GM19397 (cell line): Measurements from ENCODE around the gene CHKA.

Experiments
- ATAC-seq: cut with Tn5 transposase; IDR thresholded peaks from one replicate; pipeline ENCODE4 v1.9.1; 2021; ENCODE audit warnings: mild to moderate bottlenecking, moderate library complexity; ENCODE audit not compliant: unreplicated experiment

The CHKA gene

DNA sequence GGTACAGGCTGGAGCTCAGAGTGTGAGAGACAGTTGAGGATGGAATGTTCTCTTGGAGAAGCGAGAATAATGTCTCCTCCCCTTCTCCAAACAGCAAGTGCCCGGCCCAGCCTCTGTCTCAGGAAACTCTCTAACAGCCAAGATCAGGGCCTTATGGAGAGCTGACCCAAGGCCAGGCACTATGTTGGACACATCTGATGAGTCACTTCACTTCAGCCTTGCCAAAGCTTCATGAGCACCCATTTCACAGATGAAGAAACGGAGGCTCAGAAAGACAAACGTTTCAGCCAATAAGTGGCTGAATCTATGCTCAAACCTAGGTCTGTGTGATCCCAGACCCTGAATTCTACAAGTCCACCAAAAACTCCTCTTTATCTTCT lies 22.1 kb upstream of the CHKA start:
- ATAC-seq, result no peak

DNA sequence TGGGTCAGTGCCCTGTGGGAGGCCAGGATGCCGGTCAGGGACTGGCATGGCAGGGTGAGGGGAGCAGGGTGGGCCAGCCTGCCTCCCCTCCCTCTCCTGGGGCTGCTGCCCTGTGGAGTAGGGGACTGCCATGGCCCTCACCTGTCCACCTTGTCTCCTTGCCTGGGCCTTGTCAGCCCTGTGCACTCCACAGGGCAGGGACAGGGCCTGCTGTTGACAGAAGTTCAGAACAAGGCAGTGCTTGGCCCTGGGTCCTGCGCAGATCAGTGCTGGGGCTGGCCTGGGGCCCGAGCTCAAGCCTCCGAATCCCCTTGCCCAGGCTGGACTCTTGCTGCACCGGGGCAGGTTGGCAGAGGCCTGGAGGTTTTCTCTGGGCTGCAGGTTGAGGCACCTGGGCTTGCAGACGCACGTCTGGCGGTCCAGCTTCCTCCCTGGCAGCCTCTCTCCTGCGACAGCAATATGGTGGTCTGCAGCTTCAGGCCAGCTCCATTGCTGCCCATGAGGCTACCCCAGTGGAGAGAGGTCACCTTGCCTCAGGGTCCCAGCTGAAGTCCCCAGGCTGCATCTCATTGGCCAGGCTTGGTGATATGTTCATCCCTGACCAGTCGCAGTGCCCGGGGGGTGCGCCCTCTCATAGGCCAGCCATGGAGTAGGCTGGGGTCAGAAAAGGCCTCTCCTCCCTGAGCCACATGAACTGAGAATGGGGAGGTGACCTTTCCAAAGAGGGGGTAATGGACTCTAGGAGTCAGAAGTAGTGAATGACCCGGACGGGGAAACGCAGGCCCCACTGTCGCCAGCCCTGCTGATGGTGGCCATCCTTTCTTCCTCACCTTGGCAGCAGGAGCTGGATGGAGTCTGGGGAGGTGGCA lies 21.5 kb upstream of the CHKA start:
- ATAC-seq, result no peak

DNA sequence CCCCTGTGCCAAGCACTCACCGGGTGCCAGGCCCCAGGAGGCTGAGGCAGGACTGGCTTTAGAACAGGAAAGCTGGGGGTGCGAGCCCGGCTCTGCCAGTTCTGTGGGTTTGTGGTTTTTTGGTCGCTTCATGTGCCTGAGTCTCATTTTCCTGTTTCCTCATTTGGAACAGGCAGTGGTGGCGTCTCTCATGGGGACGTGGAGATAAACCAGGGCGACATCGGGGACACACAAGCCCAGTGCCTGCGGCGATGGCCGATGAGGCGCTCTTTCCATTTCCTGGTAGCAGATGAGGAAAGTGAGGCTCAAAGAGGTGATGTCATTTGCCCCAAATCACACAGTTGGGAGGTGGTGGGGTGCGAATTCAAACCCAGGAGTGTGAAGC lies 20.8 kb upstream of the CHKA start:
- no peak for ATAC-seq

DNA sequence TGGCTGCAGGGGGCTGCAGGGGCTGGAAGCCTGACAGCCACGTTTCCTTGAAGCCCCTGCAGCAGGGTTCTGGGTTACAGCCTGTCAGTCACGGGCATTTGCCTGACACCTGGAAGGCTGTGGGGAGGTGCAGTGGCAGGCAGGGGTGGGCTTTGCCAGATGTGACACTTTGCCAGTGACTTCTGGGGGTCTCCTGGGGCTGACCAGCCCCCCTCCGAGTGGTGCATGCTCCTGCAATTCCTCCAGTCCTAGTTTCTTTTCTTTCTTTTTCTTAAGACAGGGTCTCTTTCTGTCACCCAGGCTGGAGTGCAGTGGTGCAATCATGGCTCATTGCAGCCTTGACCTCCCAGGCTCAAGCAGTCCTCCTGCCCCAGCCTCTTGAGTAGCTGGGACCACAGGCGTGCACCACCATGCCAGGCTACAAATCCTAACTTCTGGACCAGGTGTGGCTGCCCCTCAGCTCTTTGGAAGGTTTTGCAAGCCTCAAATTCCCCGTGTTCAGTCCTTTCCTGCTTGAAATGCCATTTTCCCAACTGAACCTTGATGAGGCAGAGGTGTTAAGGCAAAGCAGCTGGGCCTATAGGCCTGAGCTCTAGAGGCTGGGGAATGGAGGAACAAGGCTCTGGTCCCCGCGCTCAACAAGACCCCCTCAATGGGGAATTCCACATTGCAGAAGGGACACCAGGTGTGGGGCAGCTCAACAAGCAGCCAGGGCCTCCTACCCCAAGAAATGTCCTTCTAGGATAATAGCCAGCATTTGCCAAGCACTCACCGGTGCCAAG lies 20.2 kb upstream of the CHKA start:
- no peak for ATAC-seq

DNA sequence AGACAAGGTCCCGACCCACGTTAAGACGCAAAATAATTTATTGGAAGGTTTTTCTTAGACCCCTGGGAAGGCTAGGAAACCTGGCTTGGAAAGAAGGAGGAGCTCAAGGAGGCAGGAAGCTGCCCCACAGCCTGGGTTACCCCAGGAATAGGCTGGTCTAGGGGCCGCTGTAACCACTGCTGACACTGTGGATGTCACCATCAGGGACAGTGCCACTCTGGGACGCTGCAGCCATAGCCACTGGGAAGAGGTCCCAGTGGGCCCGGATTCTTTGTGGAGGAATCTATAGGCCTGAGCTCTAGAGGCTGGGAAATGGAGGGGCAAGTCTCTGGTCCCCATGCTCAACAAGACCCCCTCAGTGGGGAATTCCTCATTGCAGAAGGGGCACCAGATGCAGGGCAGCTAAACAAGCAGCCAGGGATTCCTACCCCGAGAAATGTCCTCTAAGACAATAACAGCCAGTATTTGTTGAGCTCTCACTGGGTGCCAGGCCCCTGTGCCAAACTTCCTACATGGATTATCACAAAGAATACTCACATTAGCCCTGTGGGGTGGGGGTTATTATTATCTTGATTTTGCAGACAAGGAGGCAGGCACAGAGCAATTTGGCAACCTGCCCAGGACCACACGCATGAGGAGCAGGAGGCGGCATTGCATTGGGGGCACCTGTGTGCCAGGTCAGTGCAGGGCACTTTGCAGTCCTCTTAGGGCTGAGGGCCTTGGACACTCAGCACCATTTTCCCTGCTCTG lies 19.5 kb upstream of the CHKA start:
- ATAC-seq, result no peak

DNA sequence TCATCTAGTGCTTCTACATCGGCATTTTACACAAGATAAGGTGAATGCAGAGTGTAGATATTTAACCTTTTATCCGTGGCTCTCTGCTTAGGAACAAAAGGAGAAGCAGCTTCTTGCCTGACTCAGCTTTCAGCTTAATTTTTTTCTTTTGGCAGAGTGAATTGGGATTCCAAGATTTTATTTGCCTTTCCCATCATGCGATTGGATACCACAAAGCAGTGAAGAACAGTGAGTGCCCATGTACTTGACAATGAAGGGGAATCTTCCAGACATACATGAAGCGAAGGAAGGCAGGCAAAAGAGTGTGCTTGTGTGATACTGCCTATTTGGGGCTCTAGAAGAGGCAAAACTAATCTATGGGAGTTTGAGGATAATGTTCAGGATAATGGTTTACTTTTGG lies 17.0 kb upstream of the CHKA start:
- no peak for ATAC-seq

DNA sequence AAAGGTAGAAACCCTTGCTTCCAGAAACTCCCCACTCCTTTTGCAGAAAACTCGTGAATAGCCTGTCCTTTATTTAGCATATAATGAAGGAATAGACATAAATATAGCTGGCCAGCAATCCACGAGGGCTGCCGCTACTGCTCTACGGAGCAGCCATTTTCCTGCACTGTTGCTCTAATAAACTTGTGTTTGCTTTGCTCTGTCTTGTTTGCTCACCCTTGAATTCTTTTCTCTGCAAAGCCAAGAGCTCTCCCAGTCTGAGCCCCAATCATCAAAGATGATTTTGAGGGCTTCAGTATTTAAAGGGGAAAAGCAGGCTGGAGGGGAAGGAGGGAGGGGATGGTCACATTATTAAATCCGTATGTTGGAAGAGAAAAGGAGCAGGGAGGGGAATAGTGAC lies 16.6 kb upstream of the CHKA start:
- ATAC-seq, result no peak

DNA sequence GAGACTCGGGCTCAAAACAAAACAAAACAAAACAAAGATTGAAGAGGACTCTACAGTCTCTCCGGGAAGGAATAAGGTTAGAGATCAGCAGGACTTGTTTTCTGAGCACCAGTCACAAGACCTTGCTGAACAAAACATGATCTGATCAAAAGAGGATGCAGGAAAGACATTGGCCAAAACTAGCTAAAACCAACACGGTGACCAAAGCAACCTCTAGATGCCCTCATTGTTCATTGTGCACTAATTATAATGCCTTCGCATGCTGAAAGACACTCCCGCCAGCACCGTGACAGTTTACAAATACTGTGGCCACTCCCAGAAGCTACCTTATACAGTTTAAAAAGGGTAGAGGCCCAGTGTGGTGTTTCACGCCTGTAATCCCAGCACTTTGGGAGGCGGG lies 15.7 kb upstream of the CHKA start:
- no peak for ATAC-seq

DNA sequence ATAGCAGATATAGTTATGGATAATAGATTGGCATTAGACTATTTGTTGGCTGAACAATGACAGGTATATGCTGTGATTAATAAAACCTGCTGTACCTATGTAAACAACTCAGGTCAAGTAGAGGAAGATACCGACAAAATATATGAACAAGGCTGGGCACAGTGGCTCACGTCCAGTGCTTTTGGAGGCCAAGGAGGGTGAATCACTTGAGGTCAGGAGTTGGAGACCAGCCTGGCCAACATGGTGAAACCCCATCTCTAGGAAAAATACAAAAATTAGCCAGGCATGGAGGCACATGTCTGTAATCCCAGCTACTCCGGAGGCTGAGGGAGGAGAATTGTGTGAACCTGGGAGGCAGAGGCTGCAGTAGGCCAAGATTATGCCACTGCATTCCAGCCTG lies 14.0 kb upstream of the CHKA start:
- no peak for ATAC-seq

DNA sequence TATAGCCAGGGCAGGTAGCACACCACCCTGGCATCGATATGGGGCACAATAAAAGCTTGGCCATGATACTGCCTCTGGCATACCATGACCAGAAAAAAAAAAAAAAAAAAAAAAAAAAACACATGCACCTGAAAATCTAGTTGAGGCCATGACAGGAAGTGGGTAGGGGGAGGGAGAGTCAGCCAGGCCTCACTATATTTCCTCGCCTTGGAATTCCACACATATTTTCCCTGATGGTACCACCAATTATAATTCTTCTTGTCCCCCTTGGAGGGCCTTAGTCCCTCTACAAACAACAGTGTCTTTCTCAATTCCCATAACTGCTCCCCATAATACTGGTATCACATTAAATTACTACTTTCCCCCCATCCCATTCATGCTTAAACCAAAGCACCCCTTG lies 12.6 kb upstream of the CHKA start:
- ATAC-seq, result no peak

DNA sequence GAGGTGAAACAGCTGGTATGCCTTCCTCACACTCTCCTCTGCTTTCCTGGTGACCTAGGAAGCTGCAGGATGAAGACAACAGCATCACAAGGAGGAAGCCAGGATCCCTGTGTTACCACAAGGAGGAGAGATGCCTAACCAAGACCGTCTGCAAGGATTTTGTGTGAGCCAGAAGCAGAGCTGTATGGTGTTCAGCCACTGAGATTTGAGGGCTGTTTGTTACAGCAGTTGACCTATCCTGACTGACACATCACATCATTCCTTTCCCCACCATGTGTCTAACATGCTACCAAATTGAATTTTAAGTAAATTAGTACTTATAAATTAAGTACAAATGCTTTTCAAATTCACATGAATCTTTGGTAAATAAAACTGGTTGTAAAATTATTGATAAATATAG lies 8.9 kb upstream of the CHKA start:
- ATAC-seq, result no peak

DNA sequence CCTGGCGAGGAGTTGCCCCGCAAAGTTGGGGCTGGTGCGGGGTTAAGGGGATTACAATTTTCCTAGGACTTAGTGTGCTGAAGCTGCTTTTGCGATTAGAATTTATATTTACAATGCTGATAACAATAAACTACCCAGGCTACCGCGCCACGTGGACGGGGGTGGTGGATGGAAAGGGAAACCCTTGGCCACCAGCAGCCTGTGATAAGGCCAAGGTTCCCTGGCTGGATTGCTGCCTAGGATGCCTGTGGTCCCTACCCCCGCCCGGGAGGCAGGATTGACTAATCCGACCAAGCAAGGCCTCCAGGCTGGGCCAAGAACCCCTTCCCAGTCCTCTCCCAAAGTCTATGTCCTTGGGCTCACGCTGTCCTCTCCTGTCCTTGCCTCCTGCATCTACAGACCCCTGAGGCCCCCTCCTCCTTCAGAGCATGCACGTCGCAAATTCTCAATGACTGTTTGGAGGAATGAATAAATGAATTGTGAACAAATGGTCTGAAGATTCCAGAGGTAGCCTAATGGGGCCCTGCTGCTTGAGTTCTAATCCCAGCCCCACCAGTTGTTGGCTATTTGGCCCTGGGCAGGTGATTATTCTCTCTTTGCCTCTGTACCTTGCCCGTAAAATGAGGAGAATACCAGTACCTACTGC lies 7.6 kb upstream of the CHKA start:
- no peak for ATAC-seq

DNA sequence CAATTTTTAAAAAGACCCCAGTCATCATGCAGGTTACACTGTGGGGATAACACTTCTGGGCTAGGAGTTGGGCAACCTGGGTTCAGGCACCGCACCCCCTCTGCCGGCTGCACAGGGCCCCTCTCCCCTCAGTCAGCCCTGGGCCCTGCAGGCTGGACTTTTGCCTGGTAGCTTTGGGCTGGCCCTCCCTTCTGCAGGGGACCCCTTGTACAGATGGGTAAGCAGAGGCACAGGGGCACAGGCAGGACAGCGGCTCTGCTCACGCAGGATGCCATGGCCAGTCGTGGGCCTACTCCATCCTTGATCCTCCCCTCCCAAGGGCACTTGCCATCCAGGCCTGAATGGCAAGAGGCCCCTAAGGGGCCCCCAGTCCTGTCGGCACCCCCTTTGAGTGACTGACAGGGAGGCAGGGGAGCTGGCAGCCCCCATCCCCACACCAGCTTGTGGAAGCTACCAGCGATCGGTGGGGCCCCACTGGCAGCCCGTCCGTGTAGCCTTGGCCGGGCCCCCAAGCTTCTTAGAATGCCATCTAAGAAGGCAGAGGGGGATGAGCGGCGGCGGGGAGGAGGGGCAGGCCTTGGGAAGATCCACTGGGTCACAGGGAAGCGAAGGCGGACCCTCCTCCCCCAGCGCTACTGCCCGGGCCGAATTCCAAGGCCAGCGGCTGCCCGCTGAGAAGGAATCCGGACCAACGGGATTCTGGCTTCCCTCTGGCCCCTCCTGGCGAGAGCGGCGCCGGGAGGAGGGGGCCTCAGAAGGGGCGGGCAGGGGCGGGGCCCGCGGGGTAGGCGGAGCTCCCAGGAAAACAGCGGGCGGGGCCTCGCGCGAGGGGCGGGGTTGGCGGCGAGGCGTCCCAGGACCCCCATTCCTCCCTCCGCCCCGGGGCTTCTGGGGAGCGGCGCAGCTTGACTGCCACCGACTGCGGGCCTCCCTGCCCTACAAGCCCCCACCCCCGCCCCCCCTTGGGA lies 6.8 kb upstream of the CHKA start:
- no peak for ATAC-seq

DNA sequence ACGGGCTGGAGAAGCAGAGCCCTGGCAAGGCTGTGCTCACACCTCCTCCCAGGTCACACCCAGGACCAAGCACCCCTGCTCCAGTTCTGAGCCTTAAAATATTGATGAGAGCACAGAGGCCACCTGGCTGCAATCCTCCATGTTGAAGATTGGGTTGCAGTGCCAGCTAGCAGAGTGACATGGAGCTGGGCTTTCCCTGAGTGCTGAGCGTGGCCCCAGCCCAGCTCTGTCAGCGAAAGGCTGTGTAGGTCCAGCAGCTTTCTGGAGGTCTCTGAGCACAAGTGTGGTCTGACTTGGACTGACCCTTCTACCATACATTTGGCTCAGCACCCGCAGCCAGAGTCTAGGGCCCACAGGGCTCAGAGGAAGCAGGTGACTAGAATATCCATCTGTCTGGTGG lies 4.0 kb upstream of the CHKA start:
- ATAC-seq, result no peak

DNA sequence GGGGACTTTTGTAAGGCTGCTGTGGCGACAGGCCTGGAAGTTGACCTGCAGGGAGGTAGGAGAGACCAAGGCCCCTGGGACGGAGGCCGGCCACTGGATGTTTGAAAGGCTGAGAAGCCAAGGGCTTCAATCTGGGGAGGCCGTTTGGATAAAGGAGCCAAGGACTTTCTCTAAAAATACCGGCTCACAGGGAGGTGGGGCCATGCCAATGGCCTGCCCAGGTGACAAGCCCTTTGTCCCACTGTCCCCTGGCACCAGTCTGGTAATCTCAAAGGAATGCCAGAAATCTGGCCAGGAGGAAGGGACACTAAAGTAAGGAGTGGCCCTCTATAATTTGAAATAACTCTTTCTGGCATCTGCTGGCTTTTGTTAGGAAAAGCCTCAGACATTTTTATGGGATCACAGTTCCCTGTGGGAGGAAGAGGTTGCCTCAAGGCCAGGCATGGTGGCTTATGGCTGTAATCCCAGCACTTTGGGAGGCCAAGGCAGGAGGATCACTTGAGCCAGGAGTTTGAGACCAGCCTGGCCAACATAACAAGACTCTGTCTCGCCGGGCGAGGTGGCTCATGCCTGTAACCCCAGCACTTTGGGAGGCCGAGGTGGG lies 1.9 kb upstream of the CHKA start:
- no peak for ATAC-seq

DNA sequence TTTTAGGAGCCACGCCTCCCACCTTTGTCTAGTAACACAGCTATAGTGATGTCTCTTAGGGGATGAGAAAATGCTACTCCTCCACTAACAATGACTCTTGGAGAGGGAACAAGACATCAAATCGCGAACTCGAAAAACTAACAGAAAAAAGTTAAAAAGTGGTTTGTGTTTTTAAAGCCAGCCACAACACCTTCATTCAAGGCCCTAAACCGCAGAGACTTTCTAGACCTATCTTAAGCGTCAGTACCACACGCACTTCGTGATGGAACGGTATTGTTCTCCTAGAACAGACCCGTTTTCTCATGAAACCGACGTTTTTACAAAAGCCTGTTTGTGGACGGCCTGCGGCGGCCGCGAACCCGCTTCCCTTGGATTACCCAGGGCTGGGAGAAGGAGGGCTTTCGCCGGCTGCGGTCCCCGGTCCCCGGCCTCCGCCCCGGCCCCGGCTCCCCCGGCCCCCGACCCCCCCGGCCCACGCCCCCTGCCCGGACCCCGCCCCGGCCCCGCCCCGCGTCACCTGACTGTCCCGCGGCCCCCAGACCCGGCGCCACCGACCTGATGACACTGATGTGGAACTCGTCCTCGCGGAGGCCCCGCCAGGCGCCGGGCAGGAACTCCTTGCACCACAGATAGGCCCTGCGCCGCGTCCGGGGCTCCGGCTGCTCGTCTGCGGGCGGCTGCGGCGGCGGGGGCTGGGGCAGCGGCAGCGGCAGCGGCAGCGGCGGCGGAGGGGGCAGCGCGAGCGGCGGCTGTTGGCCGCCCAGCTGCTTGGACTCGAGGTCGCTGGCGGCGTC lies 718 bp downstream of the CHKA start:
- ATAC-seq, result peak; percentile 27

DNA sequence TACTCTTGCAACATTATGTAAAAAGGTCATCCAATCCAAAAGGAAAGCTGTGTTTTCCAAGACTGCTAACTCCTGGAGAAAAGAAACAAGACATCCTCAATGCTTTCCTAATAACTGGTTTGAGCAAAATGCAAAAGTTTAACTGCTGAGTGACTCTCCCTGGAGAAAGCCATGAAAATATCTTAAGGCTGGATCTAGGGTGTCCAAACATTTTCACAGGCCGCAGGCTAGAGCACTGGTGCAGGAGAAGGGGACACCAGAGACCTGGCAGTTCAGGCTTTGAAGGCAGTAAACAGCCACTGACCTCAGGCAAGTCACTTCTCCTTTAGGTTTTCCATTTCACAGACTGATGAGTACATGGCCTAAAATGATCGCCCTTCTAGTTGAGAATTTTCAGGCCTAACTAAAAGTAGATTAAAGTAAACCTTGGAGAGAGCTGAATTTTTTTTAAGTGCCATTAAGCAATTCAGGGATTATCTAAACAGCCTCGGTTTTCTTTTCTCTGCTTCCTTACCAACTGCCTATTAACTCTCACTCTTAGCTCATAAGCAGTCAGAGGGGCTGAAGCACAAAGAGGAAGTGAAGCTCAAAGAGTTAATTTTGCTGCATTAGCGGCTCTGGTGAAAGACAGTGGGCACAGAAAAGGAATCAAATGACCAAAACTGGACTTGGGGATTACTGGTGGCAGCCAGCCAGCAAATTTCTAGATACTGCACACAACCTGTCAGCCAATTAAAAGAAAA lies 2.3 kb downstream of the CHKA start:
- no peak for ATAC-seq

DNA sequence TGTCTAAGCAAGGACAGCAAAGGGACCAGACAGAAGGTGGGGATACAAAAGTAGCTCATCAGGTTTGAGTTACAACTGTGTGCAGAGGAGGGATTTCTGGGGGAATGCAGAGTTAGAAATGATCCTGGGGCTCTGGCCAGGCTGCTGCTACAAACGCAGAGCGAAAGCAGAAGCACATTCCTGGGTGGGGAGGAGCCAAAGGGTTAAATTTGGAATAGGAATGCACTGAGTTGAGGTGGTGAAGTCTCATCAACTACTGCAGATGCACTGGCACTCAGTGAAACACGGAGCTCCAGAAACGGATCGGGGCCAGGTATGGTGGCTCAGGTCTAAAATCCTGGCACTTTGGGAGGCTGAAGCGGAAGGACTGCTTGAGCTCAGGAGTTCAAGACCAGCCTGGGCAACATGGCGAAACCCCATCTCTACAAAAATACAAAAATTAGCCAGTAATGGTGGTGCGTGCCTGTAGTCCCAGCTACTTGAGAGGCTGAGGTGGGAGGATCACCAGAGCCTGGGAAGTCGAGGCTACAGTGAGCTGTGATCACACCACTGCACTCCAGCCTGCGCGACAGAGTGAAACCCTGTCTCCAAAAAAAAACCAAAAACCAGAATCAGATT lies 3.2 kb downstream of the CHKA start:
- ATAC-seq, result no peak
